WTC11 (cell line): ENCODE results near the gene HERPUD2. TPM values are rescaled to one million over a fixed set of nuclear protein-coding genes. Genes with fewer than 3 reads are reported as not detected.

Experiments
- ATAC-seq: fragments of 200-7000 bp; cut with Tn5 transposase; 2 replicates; pipeline ENCODE4 v1.10.0; 2021; ENCODE audit warnings: mild to moderate bottlenecking, moderate library complexity
- CTCF ChIA-PET: fragments of 300-600 bp; sonication (Branson Sonifier 250); formaldehyde crosslinking; loops from one replicate; lab custom pipeline; 2021; ENCODE audit warnings: antibody characterized with exemption; lab: Charles Lee
- POLR2A ChIA-PET: fragments of 350-600 bp; sonication (Branson Sonifier 250); formaldehyde crosslinking; loops from one replicate; lab custom pipeline; 2021; ENCODE audit warnings: antibody characterized with exemption; lab: Charles Lee
- DNase-seq: peaks from one replicate; pipeline ENCODE4 v3.0.0; 2021; ENCODE audit warnings: low spot score
- H3K27ac Mint-ChIP-seq: 2 replicates; pipeline ENCODE4 v1.8.0; 2021; ENCODE audit warnings: mixed read lengths
- H3K27me3 Mint-ChIP-seq: 2 replicates; pipeline ENCODE4 v1.8.0; 2021; ENCODE audit warnings: low read depth, mild to moderate bottlenecking, moderate library complexity, mixed read lengths
- H3K36me3 Mint-ChIP-seq: 2 replicates; pipeline ENCODE4 v1.8.0; 2021; ENCODE audit warnings: mixed read lengths
- H3K4me1 Mint-ChIP-seq: 2 replicates; pipeline ENCODE4 v1.8.0; 2022; ENCODE audit warnings: mixed read lengths
- H3K4me3 Mint-ChIP-seq: 2 replicates; pipeline ENCODE4 v1.8.0; 2021; ENCODE audit warnings: mild to moderate bottlenecking, moderate library complexity, mixed read lengths
- H3K9me3 Mint-ChIP-seq: 2 replicates; pipeline ENCODE4 v1.8.0; 2021; ENCODE audit warnings: mixed read lengths
- CREM ChIP-seq: sonication (generic); formaldehyde crosslinking; IDR thresholded peaks from 2 replicates; pipeline ENCODE4 v1.8.1; 2022; ENCODE audit warnings: mild to moderate bottlenecking, missing genetic modification reagents, moderate library complexity
- EMX1 ChIP-seq: fragments of 250-450 bp; sonication (Bioruptor Pico); IDR thresholded peaks from 2 replicates; pipeline ENCODE4 v1.8.0; 2021; ENCODE audit warnings: mild to moderate bottlenecking
- MYBL2 ChIP-seq: sonication (generic); formaldehyde crosslinking; IDR thresholded peaks from 2 replicates; pipeline ENCODE4 v1.8.1; 2023; ENCODE audit warnings: mild to moderate bottlenecking, moderate library complexity, missing genetic modification reagents
- PRRX2 ChIP-seq: fragments of 250-450 bp; sonication (Bioruptor Pico); IDR thresholded peaks from 2 replicates; pipeline ENCODE4 v1.8.0; 2021; ENCODE audit warnings: mild to moderate bottlenecking
- ZNF317 ChIP-seq: sonication (generic); formaldehyde crosslinking; IDR thresholded peaks from 2 replicates; pipeline ENCODE4 v1.8.1; 2023; ENCODE audit warnings: low read depth, mild to moderate bottlenecking, moderate library complexity, missing genetic modification reagents, borderline replicate concordance
- ZNF671 ChIP-seq: fragments of 250-450 bp; sonication (Bioruptor Pico); IDR thresholded peaks from 2 replicates; pipeline ENCODE4 v1.8.0; 2021; ENCODE audit warnings: mild to moderate bottlenecking
- total RNA-seq: library from RNA; stranded (reverse); gene quantifications from 3 replicates; pipeline ENCODE4 v1.2.3, GENCODE V29; 2021
- TF ChIP-seq, protein P1 (sequence below): sonication (generic); formaldehyde crosslinking; IDR thresholded peaks from 2 replicates; pipeline ENCODE4 v1.8.1; 2023; ENCODE audit warnings: mild to moderate bottlenecking, missing genetic modification reagents, moderate library complexity
- TF ChIP-seq, protein P2 (sequence below): sonication (generic); formaldehyde crosslinking; IDR thresholded peaks from 2 replicates; pipeline ENCODE4 v1.8.1; 2023; ENCODE audit warnings: mild to moderate bottlenecking, missing genetic modification reagents
- TF ChIP-seq, protein P3 (sequence below): sonication (generic); formaldehyde crosslinking; IDR thresholded peaks from 2 replicates; pipeline ENCODE4 v1.8.1; 2022; ENCODE audit warnings: missing genetic modification reagents, borderline replicate concordance
- TF ChIP-seq, protein P4 (sequence below): fragments of 250-450 bp; sonication (Bioruptor Pico); IDR thresholded peaks from 2 replicates; pipeline ENCODE4 v1.8.0; 2021; ENCODE audit warnings: mild to moderate bottlenecking
- TF ChIP-seq, protein P5 (sequence below): sonication (generic); formaldehyde crosslinking; IDR thresholded peaks from 2 replicates; pipeline ENCODE4 v1.8.0; 2022; ENCODE audit warnings: missing genetic modification reagents
- TF ChIP-seq, protein P6 (sequence below): fragments of 200-600 bp; IDR thresholded peaks from 2 replicates; pipeline ENCODE4 v1.8.0; 2022; ENCODE audit warnings: antibody characterized with exemption
- TF ChIP-seq, protein P7 (sequence below): sonication (generic); formaldehyde crosslinking; IDR thresholded peaks from 2 replicates; pipeline ENCODE4 v1.8.0; 2023; ENCODE audit warnings: missing genetic modification reagents
- TF ChIP-seq, protein P8 (sequence below): sonication (generic); formaldehyde crosslinking; IDR thresholded peaks from 2 replicates; pipeline ENCODE4 v1.8.1; 2023; ENCODE audit warnings: mild to moderate bottlenecking, missing genetic modification reagents, borderline replicate concordance

HERPUD2 gene
- total RNA-seq, 1 experiment from 2014 or later = 16.2 TPM

DNA sequence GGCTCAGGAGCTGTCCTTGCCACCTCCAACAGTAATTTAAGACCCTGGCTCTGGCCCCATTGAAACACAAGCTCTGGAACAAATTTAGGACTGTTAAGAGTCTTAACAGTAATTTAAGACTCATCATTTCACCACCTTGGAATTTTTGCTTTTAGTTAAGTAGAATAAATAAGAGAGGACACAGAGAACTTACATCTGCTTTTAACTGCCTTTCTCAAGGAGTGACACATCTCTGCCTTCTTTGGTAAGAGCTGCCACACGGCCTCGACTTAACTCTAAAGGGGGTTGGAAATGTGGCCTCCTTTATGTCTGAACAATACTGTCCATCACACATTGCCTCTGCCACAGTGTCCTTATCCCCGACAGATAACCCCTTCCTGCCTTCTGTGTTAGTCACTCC lies 77.9 kb downstream of the HERPUD2 start:
- ChIA-PET POLR2A (no interaction called here), CTCF (interaction anchor here (1.0 to 1.2 kb wide), 2 partner anchors 97 to 290 kb away, joined by 3 to 4 read pairs; no protein-coding TSS in a partner anchor)
- DNase-seq (no peak), ATAC-seq (no peak)
- Mint-ChIP-seq H3K4me3 (no peak overlapping the region), H3K27me3 (no peaks in the 10 kb centered on the region), H3K4me1 (peaks cover 10% of the 10 kb centered on the region), H3K9me3 (peaks cover under 1% of the 10 kb centered on the region; the same call in 1 of the 2 replicates), H3K36me3 (no peaks in the 10 kb centered on the region), H3K27ac (no peak overlapping the region)
- no peak for TF ChIP-seq ZNF317 (CRISPR knock-in tag)
- TF ChIP-seq, protein P1, sequence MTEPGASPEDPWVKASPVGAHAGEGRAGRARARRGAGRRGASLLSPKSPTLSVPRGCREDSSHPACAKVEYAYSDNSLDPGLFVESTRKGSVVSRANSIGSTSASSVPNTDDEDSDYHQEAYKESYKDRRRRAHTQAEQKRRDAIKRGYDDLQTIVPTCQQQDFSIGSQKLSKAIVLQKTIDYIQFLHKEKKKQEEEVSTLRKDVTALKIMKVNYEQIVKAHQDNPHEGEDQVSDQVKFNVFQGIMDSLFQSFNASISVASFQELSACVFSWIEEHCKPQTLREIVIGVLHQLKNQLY (CRISPR knock-in tag) = no peak
- no peak for TF ChIP-seq CREM (CRISPR knock-in tag)
- TF ChIP-seq, protein P2, sequence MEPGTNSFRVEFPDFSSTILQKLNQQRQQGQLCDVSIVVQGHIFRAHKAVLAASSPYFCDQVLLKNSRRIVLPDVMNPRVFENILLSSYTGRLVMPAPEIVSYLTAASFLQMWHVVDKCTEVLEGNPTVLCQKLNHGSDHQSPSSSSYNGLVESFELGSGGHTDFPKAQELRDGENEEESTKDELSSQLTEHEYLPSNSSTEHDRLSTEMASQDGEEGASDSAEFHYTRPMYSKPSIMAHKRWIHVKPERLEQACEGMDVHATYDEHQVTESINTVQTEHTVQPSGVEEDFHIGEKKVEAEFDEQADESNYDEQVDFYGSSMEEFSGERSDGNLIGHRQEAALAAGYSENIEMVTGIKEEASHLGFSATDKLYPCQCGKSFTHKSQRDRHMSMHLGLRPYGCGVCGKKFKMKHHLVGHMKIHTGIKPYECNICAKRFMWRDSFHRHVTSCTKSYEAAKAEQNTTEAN = no peak
- TF ChIP-seq, protein P3, sequence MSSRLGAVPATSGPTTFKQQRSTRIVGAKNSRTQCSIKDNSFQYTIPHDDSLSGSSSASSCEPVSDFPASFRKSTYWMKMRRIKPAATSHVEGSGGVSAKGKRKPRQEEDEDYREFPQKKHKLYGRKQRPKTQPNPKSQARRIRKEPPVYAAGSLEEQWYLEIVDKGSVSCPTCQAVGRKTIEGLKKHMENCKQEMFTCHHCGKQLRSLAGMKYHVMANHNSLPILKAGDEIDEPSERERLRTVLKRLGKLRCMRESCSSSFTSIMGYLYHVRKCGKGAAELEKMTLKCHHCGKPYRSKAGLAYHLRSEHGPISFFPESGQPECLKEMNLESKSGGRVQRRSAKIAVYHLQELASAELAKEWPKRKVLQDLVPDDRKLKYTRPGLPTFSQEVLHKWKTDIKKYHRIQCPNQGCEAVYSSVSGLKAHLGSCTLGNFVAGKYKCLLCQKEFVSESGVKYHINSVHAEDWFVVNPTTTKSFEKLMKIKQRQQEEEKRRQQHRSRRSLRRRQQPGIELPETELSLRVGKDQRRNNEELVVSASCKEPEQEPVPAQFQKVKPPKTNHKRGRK = no peak
- TF ChIP-seq, protein P4, sequence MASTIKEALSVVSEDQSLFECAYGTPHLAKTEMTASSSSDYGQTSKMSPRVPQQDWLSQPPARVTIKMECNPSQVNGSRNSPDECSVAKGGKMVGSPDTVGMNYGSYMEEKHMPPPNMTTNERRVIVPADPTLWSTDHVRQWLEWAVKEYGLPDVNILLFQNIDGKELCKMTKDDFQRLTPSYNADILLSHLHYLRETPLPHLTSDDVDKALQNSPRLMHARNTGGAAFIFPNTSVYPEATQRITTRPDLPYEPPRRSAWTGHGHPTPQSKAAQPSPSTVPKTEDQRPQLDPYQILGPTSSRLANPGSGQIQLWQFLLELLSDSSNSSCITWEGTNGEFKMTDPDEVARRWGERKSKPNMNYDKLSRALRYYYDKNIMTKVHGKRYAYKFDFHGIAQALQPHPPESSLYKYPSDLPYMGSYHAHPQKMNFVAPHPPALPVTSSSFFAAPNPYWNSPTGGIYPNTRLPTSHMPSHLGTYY (CRISPR knock-in tag) = no peak
- TF ChIP-seq PRRX2 (CRISPR knock-in tag) = no peak
- no peak for TF ChIP-seq ZNF671 (CRISPR knock-in tag)
- TF ChIP-seq, protein P5, sequence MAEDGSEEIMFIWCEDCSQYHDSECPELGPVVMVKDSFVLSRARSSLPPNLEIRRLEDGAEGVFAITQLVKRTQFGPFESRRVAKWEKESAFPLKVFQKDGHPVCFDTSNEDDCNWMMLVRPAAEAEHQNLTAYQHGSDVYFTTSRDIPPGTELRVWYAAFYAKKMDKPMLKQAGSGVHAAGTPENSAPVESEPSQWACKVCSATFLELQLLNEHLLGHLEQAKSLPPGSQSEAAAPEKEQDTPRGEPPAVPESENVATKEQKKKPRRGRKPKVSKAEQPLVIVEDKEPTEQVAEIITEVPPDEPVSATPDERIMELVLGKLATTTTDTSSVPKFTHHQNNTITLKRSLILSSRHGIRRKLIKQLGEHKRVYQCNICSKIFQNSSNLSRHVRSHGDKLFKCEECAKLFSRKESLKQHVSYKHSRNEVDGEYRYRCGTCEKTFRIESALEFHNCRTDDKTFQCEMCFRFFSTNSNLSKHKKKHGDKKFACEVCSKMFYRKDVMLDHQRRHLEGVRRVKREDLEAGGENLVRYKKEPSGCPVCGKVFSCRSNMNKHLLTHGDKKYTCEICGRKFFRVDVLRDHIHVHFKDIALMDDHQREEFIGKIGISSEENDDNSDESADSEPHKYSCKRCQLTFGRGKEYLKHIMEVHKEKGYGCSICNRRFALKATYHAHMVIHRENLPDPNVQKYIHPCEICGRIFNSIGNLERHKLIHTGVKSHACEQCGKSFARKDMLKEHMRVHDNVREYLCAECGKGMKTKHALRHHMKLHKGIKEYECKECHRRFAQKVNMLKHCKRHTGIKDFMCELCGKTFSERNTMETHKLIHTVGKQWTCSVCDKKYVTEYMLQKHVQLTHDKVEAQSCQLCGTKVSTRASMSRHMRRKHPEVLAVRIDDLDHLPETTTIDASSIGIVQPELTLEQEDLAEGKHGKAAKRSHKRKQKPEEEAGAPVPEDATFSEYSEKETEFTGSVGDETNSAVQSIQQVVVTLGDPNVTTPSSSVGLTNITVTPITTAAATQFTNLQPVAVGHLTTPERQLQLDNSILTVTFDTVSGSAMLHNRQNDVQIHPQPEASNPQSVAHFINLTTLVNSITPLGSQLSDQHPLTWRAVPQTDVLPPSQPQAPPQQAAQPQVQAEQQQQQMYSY = no peak
- TF ChIP-seq, protein P6, sequence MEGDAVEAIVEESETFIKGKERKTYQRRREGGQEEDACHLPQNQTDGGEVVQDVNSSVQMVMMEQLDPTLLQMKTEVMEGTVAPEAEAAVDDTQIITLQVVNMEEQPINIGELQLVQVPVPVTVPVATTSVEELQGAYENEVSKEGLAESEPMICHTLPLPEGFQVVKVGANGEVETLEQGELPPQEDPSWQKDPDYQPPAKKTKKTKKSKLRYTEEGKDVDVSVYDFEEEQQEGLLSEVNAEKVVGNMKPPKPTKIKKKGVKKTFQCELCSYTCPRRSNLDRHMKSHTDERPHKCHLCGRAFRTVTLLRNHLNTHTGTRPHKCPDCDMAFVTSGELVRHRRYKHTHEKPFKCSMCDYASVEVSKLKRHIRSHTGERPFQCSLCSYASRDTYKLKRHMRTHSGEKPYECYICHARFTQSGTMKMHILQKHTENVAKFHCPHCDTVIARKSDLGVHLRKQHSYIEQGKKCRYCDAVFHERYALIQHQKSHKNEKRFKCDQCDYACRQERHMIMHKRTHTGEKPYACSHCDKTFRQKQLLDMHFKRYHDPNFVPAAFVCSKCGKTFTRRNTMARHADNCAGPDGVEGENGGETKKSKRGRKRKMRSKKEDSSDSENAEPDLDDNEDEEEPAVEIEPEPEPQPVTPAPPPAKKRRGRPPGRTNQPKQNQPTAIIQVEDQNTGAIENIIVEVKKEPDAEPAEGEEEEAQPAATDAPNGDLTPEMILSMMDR = no peak

DNA sequence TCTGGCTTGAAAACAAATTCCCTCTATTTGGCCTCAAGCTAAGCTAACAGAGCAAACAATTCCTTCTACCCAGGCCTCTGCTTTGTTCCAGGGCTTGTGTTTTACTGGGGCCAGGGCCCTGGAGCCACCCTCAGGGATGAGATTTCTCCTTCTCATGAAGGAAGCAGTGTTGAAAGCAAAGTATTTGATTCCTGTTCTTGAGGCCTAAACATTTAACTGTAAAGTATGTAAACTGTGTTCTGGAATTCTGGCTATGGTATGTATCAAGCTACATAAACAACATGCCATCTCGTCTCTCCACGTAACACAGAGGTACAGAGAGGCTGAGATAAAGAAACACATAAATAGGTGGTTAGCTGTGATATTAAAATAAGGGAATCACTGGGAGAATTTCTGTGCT lies 81.8 kb downstream of the HERPUD2 start:
- TF ChIP-seq, protein P7, sequence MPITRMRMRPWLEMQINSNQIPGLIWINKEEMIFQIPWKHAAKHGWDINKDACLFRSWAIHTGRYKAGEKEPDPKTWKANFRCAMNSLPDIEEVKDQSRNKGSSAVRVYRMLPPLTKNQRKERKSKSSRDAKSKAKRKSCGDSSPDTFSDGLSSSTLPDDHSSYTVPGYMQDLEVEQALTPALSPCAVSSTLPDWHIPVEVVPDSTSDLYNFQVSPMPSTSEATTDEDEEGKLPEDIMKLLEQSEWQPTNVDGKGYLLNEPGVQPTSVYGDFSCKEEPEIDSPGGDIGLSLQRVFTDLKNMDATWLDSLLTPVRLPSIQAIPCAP (CRISPR knock-in tag) = no peak
- TF ChIP-seq, protein P8, sequence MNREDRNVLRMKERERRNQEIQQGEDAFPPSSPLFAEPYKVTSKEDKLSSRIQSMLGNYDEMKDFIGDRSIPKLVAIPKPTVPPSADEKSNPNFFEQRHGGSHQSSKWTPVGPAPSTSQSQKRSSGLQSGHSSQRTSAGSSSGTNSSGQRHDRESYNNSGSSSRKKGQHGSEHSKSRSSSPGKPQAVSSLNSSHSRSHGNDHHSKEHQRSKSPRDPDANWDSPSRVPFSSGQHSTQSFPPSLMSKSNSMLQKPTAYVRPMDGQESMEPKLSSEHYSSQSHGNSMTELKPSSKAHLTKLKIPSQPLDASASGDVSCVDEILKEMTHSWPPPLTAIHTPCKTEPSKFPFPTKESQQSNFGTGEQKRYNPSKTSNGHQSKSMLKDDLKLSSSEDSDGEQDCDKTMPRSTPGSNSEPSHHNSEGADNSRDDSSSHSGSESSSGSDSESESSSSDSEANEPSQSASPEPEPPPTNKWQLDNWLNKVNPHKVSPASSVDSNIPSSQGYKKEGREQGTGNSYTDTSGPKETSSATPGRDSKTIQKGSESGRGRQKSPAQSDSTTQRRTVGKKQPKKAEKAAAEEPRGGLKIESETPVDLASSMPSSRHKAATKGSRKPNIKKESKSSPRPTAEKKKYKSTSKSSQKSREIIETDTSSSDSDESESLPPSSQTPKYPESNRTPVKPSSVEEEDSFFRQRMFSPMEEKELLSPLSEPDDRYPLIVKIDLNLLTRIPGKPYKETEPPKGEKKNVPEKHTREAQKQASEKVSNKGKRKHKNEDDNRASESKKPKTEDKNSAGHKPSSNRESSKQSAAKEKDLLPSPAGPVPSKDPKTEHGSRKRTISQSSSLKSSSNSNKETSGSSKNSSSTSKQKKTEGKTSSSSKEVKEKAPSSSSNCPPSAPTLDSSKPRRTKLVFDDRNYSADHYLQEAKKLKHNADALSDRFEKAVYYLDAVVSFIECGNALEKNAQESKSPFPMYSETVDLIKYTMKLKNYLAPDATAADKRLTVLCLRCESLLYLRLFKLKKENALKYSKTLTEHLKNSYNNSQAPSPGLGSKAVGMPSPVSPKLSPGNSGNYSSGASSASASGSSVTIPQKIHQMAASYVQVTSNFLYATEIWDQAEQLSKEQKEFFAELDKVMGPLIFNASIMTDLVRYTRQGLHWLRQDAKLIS (CRISPR knock-in tag) = no peak
- TF ChIP-seq EMX1 (CRISPR knock-in tag) (no peak), MYBL2 (no peak)
- no peaks in the 10 kb centered on the region for H3K27me3 Mint-ChIP-seq
- ATAC-seq (no peak), DNase-seq (no peak)
- H3K27ac Mint-ChIP-seq = no peak overlapping the region
- CTCF ChIA-PET = interaction anchor here (1.2 kb wide), 1 partner anchor 20 kb away, joined by 4 read pairs; no protein-coding TSS in a partner anchor
- H3K9me3 Mint-ChIP-seq = peaks cover 17% of the 10 kb centered on the region
- H3K4me1 Mint-ChIP-seq = peaks cover 10% of the 10 kb centered on the region
- H3K4me3 Mint-ChIP-seq = no peak overlapping the region
- peaks cover 3% of the 10 kb centered on the region; the same call in 1 of the 2 replicates for H3K36me3 Mint-ChIP-seq
- POLR2A ChIA-PET = no interaction called here
